Measurements from ENCODE around the gene PCBP3. TPM values are rescaled to one million over a fixed set of nuclear protein-coding genes. Genes with fewer than 3 reads are reported as not detected.

The PCBP3 gene
- total and polyA plus RNA-seq, 4 donors = 0.36 to 1.6 (median 0.42) TPM

DNA sequence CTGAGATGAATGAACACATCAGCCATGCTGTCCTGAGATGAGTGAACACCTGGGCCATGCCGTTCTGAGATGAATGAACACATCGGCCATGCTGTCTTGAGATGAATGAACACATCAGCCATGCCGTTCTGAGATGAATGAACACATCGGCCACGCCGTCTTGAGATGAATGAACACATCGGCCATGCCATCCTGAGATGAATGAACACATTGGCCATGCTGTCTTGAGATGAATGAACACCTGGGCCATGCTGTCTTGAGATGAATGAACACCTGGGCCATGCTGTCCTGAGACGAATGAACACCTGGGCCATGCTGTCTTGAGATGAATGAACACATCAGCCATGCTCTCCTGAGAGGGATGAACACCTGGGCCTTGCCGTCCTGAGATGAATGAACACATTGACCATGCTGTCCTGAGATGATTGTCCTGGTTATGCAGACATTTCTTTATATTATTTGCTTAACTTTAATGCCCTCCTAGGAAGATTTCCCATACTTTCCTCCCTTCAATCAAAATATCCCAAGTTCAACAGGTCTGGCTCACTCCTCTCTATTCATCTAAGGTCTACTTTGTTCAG is 289.5 kb downstream of the PCBP3 start:
- WGBS = 74% methylated on average over 9 of the region's 9 CpGs
- DNase-seq (ENCODE audit: low spot score) = no peak
- TF ChIP-seq, protein P1, sequence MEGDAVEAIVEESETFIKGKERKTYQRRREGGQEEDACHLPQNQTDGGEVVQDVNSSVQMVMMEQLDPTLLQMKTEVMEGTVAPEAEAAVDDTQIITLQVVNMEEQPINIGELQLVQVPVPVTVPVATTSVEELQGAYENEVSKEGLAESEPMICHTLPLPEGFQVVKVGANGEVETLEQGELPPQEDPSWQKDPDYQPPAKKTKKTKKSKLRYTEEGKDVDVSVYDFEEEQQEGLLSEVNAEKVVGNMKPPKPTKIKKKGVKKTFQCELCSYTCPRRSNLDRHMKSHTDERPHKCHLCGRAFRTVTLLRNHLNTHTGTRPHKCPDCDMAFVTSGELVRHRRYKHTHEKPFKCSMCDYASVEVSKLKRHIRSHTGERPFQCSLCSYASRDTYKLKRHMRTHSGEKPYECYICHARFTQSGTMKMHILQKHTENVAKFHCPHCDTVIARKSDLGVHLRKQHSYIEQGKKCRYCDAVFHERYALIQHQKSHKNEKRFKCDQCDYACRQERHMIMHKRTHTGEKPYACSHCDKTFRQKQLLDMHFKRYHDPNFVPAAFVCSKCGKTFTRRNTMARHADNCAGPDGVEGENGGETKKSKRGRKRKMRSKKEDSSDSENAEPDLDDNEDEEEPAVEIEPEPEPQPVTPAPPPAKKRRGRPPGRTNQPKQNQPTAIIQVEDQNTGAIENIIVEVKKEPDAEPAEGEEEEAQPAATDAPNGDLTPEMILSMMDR (IDR thresholded peaks at IDR 0.05; ENCODE audit: low read depth, low read length, missing input control) = no peak
- TF ChIP-seq FOXA1 (IDR thresholded peaks at IDR 0.05) (no peak), SP1 (IDR thresholded peaks at IDR 0.05) (no peak)

DNA sequence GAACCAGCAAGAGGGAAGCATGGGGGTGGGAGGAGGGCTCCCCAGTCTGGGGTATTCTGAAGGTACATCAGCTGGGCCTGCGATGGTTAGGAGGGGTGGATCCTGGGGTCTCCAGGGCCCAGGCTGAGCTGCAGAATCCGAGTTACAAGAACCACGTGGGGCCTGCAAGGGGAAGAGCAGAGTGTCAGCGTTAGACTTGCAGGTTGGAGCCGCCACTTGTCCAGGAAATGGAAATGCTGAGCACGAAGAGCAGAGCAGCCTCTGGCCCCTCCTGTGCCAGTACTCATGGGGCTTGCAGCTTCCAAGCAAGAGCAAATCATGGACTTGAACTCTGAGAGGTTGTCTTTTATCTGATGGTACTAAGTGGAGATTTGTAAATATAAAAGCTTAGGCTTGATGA is 290.6 kb downstream of the PCBP3 start:
- H3K27ac ChIP-seq (ENCODE audit: low read depth in 1 of 2, low read length in 2 of 2) = no peak overlapping the region
- H3K9me3 ChIP-seq (ENCODE audit: control insufficient read depth in 4 of 4, low read length in 3 of 4) = peaks cover 0 to 4% (median 0%) of the 10 kb centered on the region in 4 donors
- no peak overlapping the region for H3K4me3 ChIP-seq (ENCODE audit: low read depth in 1 of 3, low read length in 3 of 3)
- H3K4me1 ChIP-seq (ENCODE audit: control insufficient read depth in 4 of 4, insufficient read depth in 4 of 4, low read length in 3 of 4) = no peaks in the 10 kb centered on the region
- no peak overlapping the region for H3K9ac ChIP-seq (ENCODE audit: low read depth in 1 of 2, low read length in 2 of 2)
- WGBS = 78% methylated on average over 6 of the region's 6 CpGs
- no peak for DNase-seq (ENCODE audit: low spot score)
- H3K36me3 ChIP-seq (ENCODE audit: control insufficient read depth in 4 of 4, insufficient read depth in 3 of 4, low read depth in 1 of 4, low read length in 3 of 4) = no peaks in the 10 kb centered on the region
- no peaks in the 10 kb centered on the region for H3K27me3 ChIP-seq (ENCODE audit: control insufficient read depth in 4 of 4, insufficient read depth in 4 of 4, low read length in 3 of 4)
- no peak for TF ChIP-seq FOXA2 (IDR thresholded peaks at IDR 0.05)
- no peak for TF ChIP-seq HNF4A (conservative IDR thresholded peaks at IDR 0.05)

More for the DNA sequence above, 289.5 kb downstream of the PCBP3 start:
- no peak overlapping the region for H3K4me3 ChIP-seq (ENCODE audit: low read depth in 1 of 3, low read length in 3 of 3)
- H3K36me3 ChIP-seq (ENCODE audit: control insufficient read depth in 4 of 4, insufficient read depth in 3 of 4, low read depth in 1 of 4, low read length in 3 of 4) = no peaks in the 10 kb centered on the region
- no peaks in the 10 kb centered on the region for H3K4me1 ChIP-seq (ENCODE audit: control insufficient read depth in 4 of 4, insufficient read depth in 4 of 4, low read length in 3 of 4)
- H3K27me3 ChIP-seq (ENCODE audit: control insufficient read depth in 4 of 4, insufficient read depth in 4 of 4, low read length in 3 of 4) = no peaks in the 10 kb centered on the region
- peaks cover 0 to 4% (median 0%) of the 10 kb centered on the region in 4 donors for H3K9me3 ChIP-seq (ENCODE audit: control insufficient read depth in 4 of 4, low read length in 3 of 4)
- no peak overlapping the region for H3K27ac ChIP-seq (ENCODE audit: low read depth in 1 of 2, low read length in 2 of 2)
- H3K9ac ChIP-seq (ENCODE audit: low read depth in 1 of 2, low read length in 2 of 2) = no peak overlapping the region

DNA sequence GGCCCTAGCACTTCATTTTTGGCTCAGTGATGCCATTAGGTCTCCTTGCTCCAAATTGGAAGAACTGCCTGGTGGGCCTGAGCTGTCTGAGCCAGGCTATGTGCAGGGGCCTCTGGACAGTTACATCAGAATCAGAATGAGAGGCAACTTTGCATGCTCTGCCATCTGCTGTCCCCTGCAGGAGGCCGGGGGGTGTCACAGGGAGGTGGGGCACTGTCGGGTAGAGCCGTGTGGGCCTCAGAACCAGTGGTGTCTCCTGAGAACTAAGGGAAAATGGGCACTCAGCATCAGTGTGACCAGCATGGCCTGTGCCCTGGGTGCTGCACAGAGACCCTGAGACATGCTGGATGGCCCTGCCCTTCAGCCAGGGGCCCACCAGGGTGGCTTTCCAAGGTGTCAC is 291.0 kb downstream of the PCBP3 start:
- WGBS = 68% methylated on average over 3 of the region's 3 CpGs
- H3K9ac ChIP-seq (ENCODE audit: low read depth in 1 of 2, low read length in 2 of 2) = no peak overlapping the region
- H3K4me3 ChIP-seq (ENCODE audit: low read depth in 1 of 3, low read length in 3 of 3) = no peak overlapping the region
- DNase-seq (ENCODE audit: low spot score) = no peak
- H3K27me3 ChIP-seq (ENCODE audit: control insufficient read depth in 4 of 4, insufficient read depth in 4 of 4, low read length in 3 of 4) = no peaks in the 10 kb centered on the region
- no peak overlapping the region for H3K27ac ChIP-seq (ENCODE audit: low read depth in 1 of 2, low read length in 2 of 2)
- no peaks in the 10 kb centered on the region for H3K36me3 ChIP-seq (ENCODE audit: control insufficient read depth in 4 of 4, insufficient read depth in 3 of 4, low read depth in 1 of 4, low read length in 3 of 4)
- H3K4me1 ChIP-seq (ENCODE audit: control insufficient read depth in 4 of 4, insufficient read depth in 4 of 4, low read length in 3 of 4) = no peaks in the 10 kb centered on the region
- TF ChIP-seq FOXA2 (IDR thresholded peaks at IDR 0.05) = no peak
- TF ChIP-seq HNF4A (conservative IDR thresholded peaks at IDR 0.05) = no peak
- TF ChIP-seq TAF1 (conservative IDR thresholded peaks at IDR 0.05) = no peak
- no peak for TF ChIP-seq NR2F2 (IDR thresholded peaks at IDR 0.05)
- TF ChIP-seq, protein P2, sequence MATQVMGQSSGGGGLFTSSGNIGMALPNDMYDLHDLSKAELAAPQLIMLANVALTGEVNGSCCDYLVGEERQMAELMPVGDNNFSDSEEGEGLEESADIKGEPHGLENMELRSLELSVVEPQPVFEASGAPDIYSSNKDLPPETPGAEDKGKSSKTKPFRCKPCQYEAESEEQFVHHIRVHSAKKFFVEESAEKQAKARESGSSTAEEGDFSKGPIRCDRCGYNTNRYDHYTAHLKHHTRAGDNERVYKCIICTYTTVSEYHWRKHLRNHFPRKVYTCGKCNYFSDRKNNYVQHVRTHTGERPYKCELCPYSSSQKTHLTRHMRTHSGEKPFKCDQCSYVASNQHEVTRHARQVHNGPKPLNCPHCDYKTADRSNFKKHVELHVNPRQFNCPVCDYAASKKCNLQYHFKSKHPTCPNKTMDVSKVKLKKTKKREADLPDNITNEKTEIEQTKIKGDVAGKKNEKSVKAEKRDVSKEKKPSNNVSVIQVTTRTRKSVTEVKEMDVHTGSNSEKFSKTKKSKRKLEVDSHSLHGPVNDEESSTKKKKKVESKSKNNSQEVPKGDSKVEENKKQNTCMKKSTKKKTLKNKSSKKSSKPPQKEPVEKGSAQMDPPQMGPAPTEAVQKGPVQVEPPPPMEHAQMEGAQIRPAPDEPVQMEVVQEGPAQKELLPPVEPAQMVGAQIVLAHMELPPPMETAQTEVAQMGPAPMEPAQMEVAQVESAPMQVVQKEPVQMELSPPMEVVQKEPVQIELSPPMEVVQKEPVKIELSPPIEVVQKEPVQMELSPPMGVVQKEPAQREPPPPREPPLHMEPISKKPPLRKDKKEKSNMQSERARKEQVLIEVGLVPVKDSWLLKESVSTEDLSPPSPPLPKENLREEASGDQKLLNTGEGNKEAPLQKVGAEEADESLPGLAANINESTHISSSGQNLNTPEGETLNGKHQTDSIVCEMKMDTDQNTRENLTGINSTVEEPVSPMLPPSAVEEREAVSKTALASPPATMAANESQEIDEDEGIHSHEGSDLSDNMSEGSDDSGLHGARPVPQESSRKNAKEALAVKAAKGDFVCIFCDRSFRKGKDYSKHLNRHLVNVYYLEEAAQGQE (IDR thresholded peaks at IDR 0.05) = no peak
- TF ChIP-seq RXRA (IDR thresholded peaks at IDR 0.05) = no peak
- no peak for TF ChIP-seq RAD21 (IDR thresholded peaks at IDR 0.05)
- no peak for TF ChIP-seq FOXA1 (IDR thresholded peaks at IDR 0.05)
- TF ChIP-seq GABPA (IDR thresholded peaks at IDR 0.05 in 1 of 2, conservative IDR thresholded peaks at IDR 0.05 in 1 of 2) = no peak
- no peak for TF ChIP-seq EGR1 (IDR thresholded peaks at IDR 0.05; ENCODE audit: low read depth in 2 of 2)
- TF ChIP-seq, protein P3, sequence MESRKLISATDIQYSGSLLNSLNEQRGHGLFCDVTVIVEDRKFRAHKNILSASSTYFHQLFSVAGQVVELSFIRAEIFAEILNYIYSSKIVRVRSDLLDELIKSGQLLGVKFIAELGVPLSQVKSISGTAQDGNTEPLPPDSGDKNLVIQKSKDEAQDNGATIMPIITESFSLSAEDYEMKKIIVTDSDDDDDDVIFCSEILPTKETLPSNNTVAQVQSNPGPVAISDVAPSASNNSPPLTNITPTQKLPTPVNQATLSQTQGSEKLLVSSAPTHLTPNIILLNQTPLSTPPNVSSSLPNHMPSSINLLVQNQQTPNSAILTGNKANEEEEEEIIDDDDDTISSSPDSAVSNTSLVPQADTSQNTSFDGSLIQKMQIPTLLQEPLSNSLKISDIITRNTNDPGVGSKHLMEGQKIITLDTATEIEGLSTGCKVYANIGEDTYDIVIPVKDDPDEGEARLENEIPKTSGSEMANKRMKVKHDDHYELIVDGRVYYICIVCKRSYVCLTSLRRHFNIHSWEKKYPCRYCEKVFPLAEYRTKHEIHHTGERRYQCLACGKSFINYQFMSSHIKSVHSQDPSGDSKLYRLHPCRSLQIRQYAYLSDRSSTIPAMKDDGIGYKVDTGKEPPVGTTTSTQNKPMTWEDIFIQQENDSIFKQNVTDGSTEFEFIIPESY (IDR thresholded peaks at IDR 0.05) = no peak
- TF ChIP-seq JUND (IDR thresholded peaks at IDR 0.05) = no peak
- TF ChIP-seq, protein P4, sequence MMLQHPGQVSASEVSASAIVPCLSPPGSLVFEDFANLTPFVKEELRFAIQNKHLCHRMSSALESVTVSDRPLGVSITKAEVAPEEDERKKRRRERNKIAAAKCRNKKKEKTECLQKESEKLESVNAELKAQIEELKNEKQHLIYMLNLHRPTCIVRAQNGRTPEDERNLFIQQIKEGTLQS (IDR thresholded peaks at IDR 0.05) = no peak
- TF ChIP-seq, protein P1 (IDR thresholded peaks at IDR 0.05; ENCODE audit: low read depth, low read length, missing input control) = no peak
- H3K9me3 ChIP-seq (ENCODE audit: control insufficient read depth in 4 of 4, low read length in 3 of 4) = peaks cover 0 to 4% (median 0%) of the 10 kb centered on the region in 4 donors
